HepG2 (cell line): ENCODE measurements around the gene NPHP3. TPM values are rescaled to one million over a fixed set of nuclear protein-coding genes. Genes with fewer than 3 reads are reported as not detected.

Source experiments
- ATAC-seq: fragments of 200-7000 bp; cut with Tn5 transposase; 3 replicates; pipeline ENCODE4 v1.9.1; 2020; ENCODE audit warnings: mild to moderate bottlenecking, moderate library complexity
- BruUV-seq: library from RNA; stranded (reverse); fragments of 400-500 nt; replicated peaks from 2 replicates; lab custom pipeline; 2021; lab: Mats Ljungman, UMichigan
- CTCF ChIA-PET: fragments of 300-600 bp; formaldehyde crosslinking; extraction: SDS; loops from one replicate; lab custom pipeline; 2021; ENCODE audit warnings: low total read pairs, inconsistent platforms, low intra/inter-chr PET ratio; lab: Yijun Ruan, JAX
- POLR2A ChIA-PET: fragments of 350-600 bp; sonication (Branson Sonifier 250); formaldehyde crosslinking; loops from one replicate; lab custom pipeline; 2020; ENCODE audit warnings: antibody characterized with exemption, inconsistent platforms; lab: Yijun Ruan, JAX
- DNase-seq: peaks from one replicate; pipeline ENCODE4 v3.0.0-alpha.2; 2015; ENCODE audit warnings: low spot score
- FAIRE-seq: peaks from 3 replicates; lab custom pipeline; 2011; peaks lifted over from hg19 to GRCh38; lab: Jason Lieb, UNC
- H2AFZ ChIP-seq: one replicate; pipeline ENCODE4 v1.6.1; 2011; ENCODE audit warnings: low read length, inconsistent platforms
- H3K27ac ChIP-seq: fragments of 300-600 bp; 3 replicates; pipeline ENCODE4 v1.8.0; 2011; ENCODE audit warnings: mixed run types, mild to moderate bottlenecking, mixed read lengths, low read length, inconsistent platforms; ENCODE audit not compliant: insufficient read depth; ENCODE audit errors: extremely low read length
- H3K27me3 ChIP-seq, 2 experiments: fragments of 200-600 bp in 1 of 2; 2 replicates in 1 of 2; 3 replicates in 1 of 2; pipeline versions ENCODE4 v1.6.0 to v1.8.0; 2011; ENCODE audit warnings: low read length in 2 of 2, mild to moderate bottlenecking in 2 of 2, moderate library complexity in 2 of 2, inconsistent platforms in 1 of 2; ENCODE audit not compliant: insufficient read depth in 2 of 2, control insufficient read depth in 1 of 2
- H3K36me3 ChIP-seq, 2 experiments: fragments of 200-600 bp in 1 of 2; replicated peaks in 1 of 2; 2 replicates in 1 of 2; 3 replicates in 1 of 2; pipeline versions ENCODE4 v1.5.1 to v1.8.0; 2011; ENCODE audit warnings: low read length in 2 of 2, inconsistent platforms in 1 of 2; ENCODE audit not compliant: insufficient read depth in 2 of 2, control insufficient read depth in 1 of 2
- H3K4me1 ChIP-seq: 2 replicates; pipeline ENCODE4 v1.5.1; 2012; ENCODE audit warnings: low read length, inconsistent platforms; ENCODE audit not compliant: insufficient read depth
- H3K4me2 ChIP-seq: 2 replicates; pipeline ENCODE4 v1.6.0; 2011; ENCODE audit warnings: low read depth, low read length, inconsistent platforms
- H3K4me3 ChIP-seq, 3 experiments: fragments of 200-600 bp in 1 of 3; sonication (generic), shearing (Covaris generic) in 1 of 3; replicated peaks in 1 of 3; 2 replicates each; pipeline ENCODE4 v1.5.1; 2011 to 2016; ENCODE audit warnings: low read length in 3 of 3, inconsistent platforms in 2 of 3, low read depth in 2 of 3, mild to moderate bottlenecking in 2 of 3, control low read depth in 1 of 3, mixed read lengths in 1 of 3; ENCODE audit not compliant: insufficient read depth in 1 of 3
- H3K79me2 ChIP-seq: one replicate; pipeline ENCODE4 v1.6.1; 2011; ENCODE audit warnings: low read length, inconsistent platforms; ENCODE audit not compliant: insufficient read depth
- H3K9ac ChIP-seq: 2 replicates; pipeline ENCODE4 v1.6.0; 2011; ENCODE audit warnings: mild to moderate bottlenecking, low read depth, low read length, inconsistent platforms; ENCODE audit not compliant: insufficient read depth
- H3K9me3 ChIP-seq: 2 replicates; pipeline ENCODE4 v1.5.1; 2012; ENCODE audit warnings: mild to moderate bottlenecking, low read length
- H4K20me1 ChIP-seq: 2 replicates; pipeline ENCODE4 v1.6.0; 2011; ENCODE audit warnings: inconsistent platforms, mild to moderate bottlenecking, low read length, moderate library complexity; ENCODE audit not compliant: insufficient read depth
- SAP130 ChIP-seq: IDR thresholded peaks from 2 replicates; pipeline ENCODE4 v1.6.1; 2016; ENCODE audit warnings: low read depth
- ZNF224 ChIP-seq: sonication (generic); formaldehyde crosslinking; IDR thresholded peaks from 2 replicates; pipeline ENCODE4 v1.5.0; 2020; ENCODE audit warnings: mild to moderate bottlenecking, missing genetic modification reagents
- ZNF562 ChIP-seq: sonication (generic); formaldehyde crosslinking; IDR thresholded peaks from 2 replicates; pipeline ENCODE4 v1.8.0; 2022; ENCODE audit warnings: missing genetic modification reagents, borderline replicate concordance
- ZSCAN12 ChIP-seq: sonication (generic); formaldehyde crosslinking; IDR thresholded peaks from 2 replicates; pipeline ENCODE4 v1.9.0; 2021; ENCODE audit warnings: mild to moderate bottlenecking, missing genetic modification reagents
- WGBS: methylation state at CpG from one replicate; pipeline ENCODE4 v1.1.6; 2017; ENCODE audit warnings: low lambda C conversion rate; 5-methylcytosine and 5-hydroxymethylcytosine counted together
- in situ Hi-C: cut with HindIII; loops from 2 replicates; pipeline ENCODE4 v1.10.0; 2017; ENCODE audit warnings: low pct_unique_long_range_greater_than_20kb; ENCODE audit not compliant: extremely low pct_ligation_motif_present
- intact Hi-C: fragments of 100-400 bp; cut with micrococcal nuclease; formaldehyde crosslinking; loops from one replicate; pipeline ENCODE4 v1.10.0; 2022; ENCODE audit not compliant: unreplicated experiment
- polyA plus RNA-seq, 8 experiments: library from polyadenylated mRNA; depleted of rRNA in 3 of 8; stranded (reverse) in 7 of 8; unstranded in 1 of 8; fragments of >200 nt; fragmentation: Illumina TruSeq in 4 of 8; extraction: Trizol in 4 of 8; gene quantifications; 2 replicates each; pipeline versions ENCODE4 v1.2.1 to v1.2.3, GENCODE V29; 2011 to 2016; ENCODE audit warnings: low read depth in 4 of 8, missing spikeins in 1 of 8, mixed read lengths in 1 of 8; ENCODE audit not compliant: insufficient read depth in 1 of 8
- total RNA-seq, 5 experiments: library from RNA; depleted of rRNA; stranded (reverse); fragments of >200 nt; fragmentation: Illumina TruSeq; extraction: Trizol; gene quantifications; 2 replicates each; pipeline ENCODE4 v1.2.3, GENCODE V29; 2016; ENCODE audit warnings: low read depth in 1 of 5
- TF ChIP-seq, protein P1 (sequence below), 2 experiments: fragments of 450-650 bp in 1 of 2; sonication (generic) in 1 of 2; formaldehyde crosslinking in 1 of 2; IDR thresholded peaks; 2 replicates each; pipeline versions ENCODE4 v1.6.1 to v1.8.0; 2016 to 2022; ENCODE audit warnings: antibody characterized with exemption in 1 of 2, mild to moderate bottlenecking in 1 of 2, missing genetic modification reagents in 1 of 2
- TF ChIP-seq, protein P2 (sequence below): sonication (generic); formaldehyde crosslinking; IDR thresholded peaks from 2 replicates; pipeline ENCODE4 v1.9.0; 2021; ENCODE audit warnings: mild to moderate bottlenecking, missing genetic modification reagents

NPHP3 gene
- total and polyA plus RNA-seq, 2 of the 13 experiments (the other 11 are each of a cell fraction or from before 2014, with no cell fraction given), result 11.0 to 20.2 TPM

DNA sequence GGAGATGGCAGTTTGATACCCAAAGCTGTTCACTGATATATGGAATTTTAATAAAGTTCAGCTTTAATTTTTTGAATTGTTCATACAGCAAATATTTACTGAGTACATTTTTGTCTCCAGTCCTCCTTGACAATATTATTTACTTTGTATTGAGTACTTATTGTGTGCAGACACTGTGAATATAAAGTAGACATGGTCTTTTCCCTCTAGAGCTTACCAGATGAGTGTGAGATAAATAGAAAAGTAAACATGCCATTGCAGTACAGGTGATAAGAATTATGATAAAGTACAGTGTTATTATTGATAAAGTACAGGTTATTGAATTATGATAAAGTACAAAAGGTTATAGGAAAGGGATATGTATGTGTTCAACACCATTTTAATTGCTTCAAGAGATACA is 60.0 kb downstream of the NPHP3 start (continued):
- TF ChIP-seq, protein P1, sequence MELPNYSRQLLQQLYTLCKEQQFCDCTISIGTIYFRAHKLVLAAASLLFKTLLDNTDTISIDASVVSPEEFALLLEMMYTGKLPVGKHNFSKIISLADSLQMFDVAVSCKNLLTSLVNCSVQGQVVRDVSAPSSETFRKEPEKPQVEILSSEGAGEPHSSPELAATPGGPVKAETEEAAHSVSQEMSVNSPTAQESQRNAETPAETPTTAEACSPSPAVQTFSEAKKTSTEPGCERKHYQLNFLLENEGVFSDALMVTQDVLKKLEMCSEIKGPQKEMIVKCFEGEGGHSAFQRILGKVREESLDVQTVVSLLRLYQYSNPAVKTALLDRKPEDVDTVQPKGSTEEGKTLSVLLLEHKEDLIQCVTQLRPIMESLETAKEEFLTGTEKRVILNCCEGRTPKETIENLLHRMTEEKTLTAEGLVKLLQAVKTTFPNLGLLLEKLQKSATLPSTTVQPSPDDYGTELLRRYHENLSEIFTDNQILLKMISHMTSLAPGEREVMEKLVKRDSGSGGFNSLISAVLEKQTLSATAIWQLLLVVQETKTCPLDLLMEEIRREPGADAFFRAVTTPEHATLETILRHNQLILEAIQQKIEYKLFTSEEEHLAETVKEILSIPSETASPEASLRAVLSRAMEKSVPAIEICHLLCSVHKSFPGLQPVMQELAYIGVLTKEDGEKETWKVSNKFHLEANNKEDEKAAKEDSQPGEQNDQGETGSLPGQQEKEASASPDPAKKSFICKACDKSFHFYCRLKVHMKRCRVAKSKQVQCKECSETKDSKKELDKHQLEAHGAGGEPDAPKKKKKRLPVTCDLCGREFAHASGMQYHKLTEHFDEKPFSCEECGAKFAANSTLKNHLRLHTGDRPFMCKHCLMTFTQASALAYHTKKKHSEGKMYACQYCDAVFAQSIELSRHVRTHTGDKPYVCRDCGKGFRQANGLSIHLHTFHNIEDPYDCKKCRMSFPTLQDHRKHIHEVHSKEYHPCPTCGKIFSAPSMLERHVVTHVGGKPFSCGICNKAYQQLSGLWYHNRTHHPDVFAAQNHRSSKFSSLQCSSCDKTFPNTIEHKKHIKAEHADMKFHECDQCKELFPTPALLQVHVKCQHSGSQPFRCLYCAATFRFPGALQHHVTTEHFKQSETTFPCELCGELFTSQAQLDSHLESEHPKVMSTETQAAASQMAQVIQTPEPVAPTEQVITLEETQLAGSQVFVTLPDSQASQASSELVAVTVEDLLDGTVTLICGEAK (IDR thresholded peaks at IDR 0.05), result peak; percentile 44
- TF ChIP-seq, protein P1 (CRISPR knock-in tag; IDR thresholded peaks at IDR 0.05), result no peak; the same call in 1 of the 2 replicates
- TF ChIP-seq SAP130 (CRISPR knock-in tag), result 0 out of 2 replicates have a peak, but pooled peaks have one; percentile 21

DNA sequence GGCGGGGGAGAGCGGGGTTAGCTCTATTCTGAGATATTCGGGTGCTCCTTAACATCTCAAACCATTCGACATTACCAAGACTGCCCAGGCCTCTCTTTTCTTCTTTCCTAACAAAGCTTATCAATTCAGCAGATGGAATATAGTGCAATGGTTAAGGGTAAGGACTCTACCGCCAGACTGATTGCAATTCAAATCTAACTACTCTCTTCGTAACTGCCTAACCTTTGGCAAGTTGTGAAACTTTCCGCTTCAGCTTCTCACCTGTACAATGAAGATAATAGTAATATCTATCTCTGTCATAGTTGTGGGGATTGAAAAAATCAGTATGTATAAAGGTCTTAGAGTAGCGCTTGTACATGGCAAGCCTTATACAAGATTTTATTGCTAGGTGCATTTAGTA is 61.1 kb downstream of the NPHP3 start:
- no peaks in the 10 kb centered on the region for H3K9me3 ChIP-seq
- H3K4me1 ChIP-seq, result peaks cover 59% of the 10 kb centered on the region
- BruUV-seq, result no TSS peak
- peaks cover 58% of the 10 kb centered on the region for H3K79me2 ChIP-seq
- peak overlapping the region; percentile 96 for H3K9ac ChIP-seq
- H3K4me3 ChIP-seq, result peak overlapping the region; percentile 89 to 100 (median 96)
- intact Hi-C loops, result no loop called here
- ATAC-seq (no peak), DNase-seq (no peak), FAIRE-seq (no peak)
- H3K36me3 ChIP-seq, result no peaks in the 10 kb centered on the region
- H3K27me3 ChIP-seq, result no peaks in the 10 kb centered on the region
- ChIA-PET CTCF (no interaction called here), POLR2A (interaction anchor here (0.7 to 2.4 kb wide), 5 partner anchors 9 to 243 kb away, joined by 3 to 6 read pairs (median 5); partner anchors contain the start of gene DNAJC13)
- H3K27ac ChIP-seq, result peak overlapping the region; percentile 88
- no peak overlapping the region for H2AFZ ChIP-seq
- peak overlapping the region; percentile 79 for H3K4me2 ChIP-seq
- H4K20me1 ChIP-seq, result peaks cover 8% of the 10 kb centered on the region; the same call in 1 of the 2 replicates
- in situ Hi-C loops, result no loop called here
- under 1% methylated on average over 8 of the region's 8 CpGs for WGBS
- no peak for TF ChIP-seq ZSCAN12 (CRISPR knock-in tag)
- no peak for TF ChIP-seq ZNF224 (CRISPR knock-in tag)
- TF ChIP-seq, protein P2, sequence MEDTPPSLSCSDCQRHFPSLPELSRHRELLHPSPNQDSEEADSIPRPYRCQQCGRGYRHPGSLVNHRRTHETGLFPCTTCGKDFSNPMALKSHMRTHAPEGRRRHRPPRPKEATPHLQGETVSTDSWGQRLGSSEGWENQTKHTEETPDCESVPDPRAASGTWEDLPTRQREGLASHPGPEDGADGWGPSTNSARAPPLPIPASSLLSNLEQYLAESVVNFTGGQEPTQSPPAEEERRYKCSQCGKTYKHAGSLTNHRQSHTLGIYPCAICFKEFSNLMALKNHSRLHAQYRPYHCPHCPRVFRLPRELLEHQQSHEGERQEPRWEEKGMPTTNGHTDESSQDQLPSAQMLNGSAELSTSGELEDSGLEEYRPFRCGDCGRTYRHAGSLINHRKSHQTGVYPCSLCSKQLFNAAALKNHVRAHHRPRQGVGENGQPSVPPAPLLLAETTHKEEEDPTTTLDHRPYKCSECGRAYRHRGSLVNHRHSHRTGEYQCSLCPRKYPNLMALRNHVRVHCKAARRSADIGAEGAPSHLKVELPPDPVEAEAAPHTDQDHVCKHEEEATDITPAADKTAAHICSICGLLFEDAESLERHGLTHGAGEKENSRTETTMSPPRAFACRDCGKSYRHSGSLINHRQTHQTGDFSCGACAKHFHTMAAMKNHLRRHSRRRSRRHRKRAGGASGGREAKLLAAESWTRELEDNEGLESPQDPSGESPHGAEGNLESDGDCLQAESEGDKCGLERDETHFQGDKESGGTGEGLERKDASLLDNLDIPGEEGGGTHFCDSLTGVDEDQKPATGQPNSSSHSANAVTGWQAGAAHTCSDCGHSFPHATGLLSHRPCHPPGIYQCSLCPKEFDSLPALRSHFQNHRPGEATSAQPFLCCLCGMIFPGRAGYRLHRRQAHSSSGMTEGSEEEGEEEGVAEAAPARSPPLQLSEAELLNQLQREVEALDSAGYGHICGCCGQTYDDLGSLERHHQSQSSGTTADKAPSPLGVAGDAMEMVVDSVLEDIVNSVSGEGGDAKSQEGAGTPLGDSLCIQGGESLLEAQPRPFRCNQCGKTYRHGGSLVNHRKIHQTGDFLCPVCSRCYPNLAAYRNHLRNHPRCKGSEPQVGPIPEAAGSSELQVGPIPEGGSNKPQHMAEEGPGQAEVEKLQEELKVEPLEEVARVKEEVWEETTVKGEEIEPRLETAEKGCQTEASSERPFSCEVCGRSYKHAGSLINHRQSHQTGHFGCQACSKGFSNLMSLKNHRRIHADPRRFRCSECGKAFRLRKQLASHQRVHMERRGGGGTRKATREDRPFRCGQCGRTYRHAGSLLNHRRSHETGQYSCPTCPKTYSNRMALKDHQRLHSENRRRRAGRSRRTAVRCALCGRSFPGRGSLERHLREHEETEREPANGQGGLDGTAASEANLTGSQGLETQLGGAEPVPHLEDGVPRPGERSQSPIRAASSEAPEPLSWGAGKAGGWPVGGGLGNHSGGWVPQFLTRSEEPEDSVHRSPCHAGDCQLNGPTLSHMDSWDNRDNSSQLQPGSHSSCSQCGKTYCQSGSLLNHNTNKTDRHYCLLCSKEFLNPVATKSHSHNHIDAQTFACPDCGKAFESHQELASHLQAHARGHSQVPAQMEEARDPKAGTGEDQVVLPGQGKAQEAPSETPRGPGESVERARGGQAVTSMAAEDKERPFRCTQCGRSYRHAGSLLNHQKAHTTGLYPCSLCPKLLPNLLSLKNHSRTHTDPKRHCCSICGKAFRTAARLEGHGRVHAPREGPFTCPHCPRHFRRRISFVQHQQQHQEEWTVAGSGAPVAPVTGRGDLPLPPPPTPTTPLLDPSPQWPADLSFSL, result no peak
- TF ChIP-seq ZNF562 (CRISPR knock-in tag), result no peak
